Measurements from ENCODE around the gene ESR1. TPM values are rescaled to one million over a fixed set of nuclear protein-coding genes. Genes with fewer than 3 reads are reported as not detected.

ESR1 gene
- total and polyA plus RNA-seq, 9 of the 15 experiments (the other 6 are each of a cell fraction or from before 2014, with no cell fraction given) = 0.03 to 0.27 (median 0.08) TPM; not detected in 1

DNA sequence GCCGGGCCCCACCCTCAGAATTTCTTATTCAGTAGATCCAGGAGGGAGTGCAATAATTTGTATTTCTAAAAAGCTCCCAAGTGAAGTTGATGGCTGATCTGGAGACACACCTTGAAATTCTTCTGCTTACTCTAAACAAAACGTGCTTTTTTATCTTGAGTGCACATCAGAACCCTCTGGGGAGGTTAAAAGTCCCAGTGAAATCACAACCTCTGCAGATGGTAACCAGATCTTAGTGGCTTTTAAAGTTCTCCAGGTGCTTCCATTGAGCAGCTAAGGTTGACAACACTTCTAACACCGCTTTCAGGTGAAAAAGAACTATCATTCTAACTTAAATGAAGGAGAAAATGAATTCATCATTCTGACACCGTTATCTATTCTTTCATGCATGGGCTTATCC is 45.6 kb upstream of the ESR1 start:
- DNase-seq (ENCODE audit: extremely low read depth in 1 of 4, low spot score in 3 of 4) (no peak), FAIRE-seq (no peak), ATAC-seq (no peak)
- Histone ChIP-seq H3K9me1 (ENCODE audit: control insufficient read depth, insufficient read depth, low read length) (no peaks in the 10 kb centered on the region), H3K4me2 (ENCODE audit: insufficient read depth, low read length) (no peak overlapping the region), H3K27ac (ENCODE audit: extremely low read depth, low read depth, low read length) (no peak overlapping the region), H3K9ac (ENCODE audit: insufficient read depth in 1 of 2, low read depth in 2 of 2, low read length in 2 of 2) (no peak overlapping the region), H3K27me3 (ENCODE audit: control insufficient read depth in 2 of 2, insufficient read depth in 2 of 2, low read length in 2 of 2) (no peaks in the 10 kb centered on the region), H3K4me1 (replicated peaks in 1 of 2; ENCODE audit: control insufficient read depth in 2 of 2, insufficient read depth in 2 of 2, low read length in 2 of 2) (no peaks in the 10 kb centered on the region), H4K20me1 (replicated peaks; ENCODE audit: control insufficient read depth, insufficient read depth, low read length) (no peaks in the 10 kb centered on the region), H3K4me3 (no peak overlapping the region), H2AFZ (ENCODE audit: low read depth, low read length) (no peak overlapping the region), H3K36me3 (ENCODE audit: control insufficient read depth, insufficient read depth, low read length) (no peaks in the 10 kb centered on the region), H3K79me2 (ENCODE audit: control insufficient read depth, insufficient read depth, low read length) (no peaks in the 10 kb centered on the region), H3K9me3 (replicated peaks; ENCODE audit: control insufficient read depth, insufficient read depth, low read depth, low read length) (no peaks in the 10 kb centered on the region)
- WGBS (ENCODE audit: insufficient coverage, low coverage, missing lambda C conversion rate) = 2% methylated on average over 4 of the region's 4 CpGs
- intact Hi-C loops (cut with micrococcal nuclease) = no loop called here
- BruUV-seq (replicated peaks) = no TSS peak
- in situ Hi-C loops (cut with MboI) = no loop called here
- TF ChIP-seq DPF2 (IDR thresholded peaks at IDR 0.05) (no peak), SMARCB1 (IDR thresholded peaks at IDR 0.05; ENCODE audit: insufficient read length, low read depth) (no peak), SIN3A (IDR thresholded peaks at IDR 0.05; ENCODE audit: borderline replicate concordance in 2 of 2, control insufficient read depth in 1 of 2, low read depth in 2 of 2, low read length in 2 of 2) (no peak), TEAD2 (tag; IDR thresholded peaks at IDR 0.05) (no peak), KAT7 (CRISPR knock-in tag; IDR thresholded peaks at IDR 0.05; ENCODE audit: borderline replicate concordance) (no peak), PHF21A (IDR thresholded peaks at IDR 0.05; ENCODE audit: borderline replicate concordance, low read depth) (no peak), MTA3 (IDR thresholded peaks at IDR 0.05; ENCODE audit: borderline replicate concordance) (no peak)
- TF ChIP-seq, protein P1, sequence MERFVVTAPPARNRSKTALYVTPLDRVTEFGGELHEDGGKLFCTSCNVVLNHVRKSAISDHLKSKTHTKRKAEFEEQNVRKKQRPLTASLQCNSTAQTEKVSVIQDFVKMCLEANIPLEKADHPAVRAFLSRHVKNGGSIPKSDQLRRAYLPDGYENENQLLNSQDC (CRISPR knock-in tag; IDR thresholded peaks at IDR 0.05) = no peak
- TF ChIP-seq, protein P2, sequence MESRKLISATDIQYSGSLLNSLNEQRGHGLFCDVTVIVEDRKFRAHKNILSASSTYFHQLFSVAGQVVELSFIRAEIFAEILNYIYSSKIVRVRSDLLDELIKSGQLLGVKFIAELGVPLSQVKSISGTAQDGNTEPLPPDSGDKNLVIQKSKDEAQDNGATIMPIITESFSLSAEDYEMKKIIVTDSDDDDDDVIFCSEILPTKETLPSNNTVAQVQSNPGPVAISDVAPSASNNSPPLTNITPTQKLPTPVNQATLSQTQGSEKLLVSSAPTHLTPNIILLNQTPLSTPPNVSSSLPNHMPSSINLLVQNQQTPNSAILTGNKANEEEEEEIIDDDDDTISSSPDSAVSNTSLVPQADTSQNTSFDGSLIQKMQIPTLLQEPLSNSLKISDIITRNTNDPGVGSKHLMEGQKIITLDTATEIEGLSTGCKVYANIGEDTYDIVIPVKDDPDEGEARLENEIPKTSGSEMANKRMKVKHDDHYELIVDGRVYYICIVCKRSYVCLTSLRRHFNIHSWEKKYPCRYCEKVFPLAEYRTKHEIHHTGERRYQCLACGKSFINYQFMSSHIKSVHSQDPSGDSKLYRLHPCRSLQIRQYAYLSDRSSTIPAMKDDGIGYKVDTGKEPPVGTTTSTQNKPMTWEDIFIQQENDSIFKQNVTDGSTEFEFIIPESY (CRISPR knock-in tag; IDR thresholded peaks at IDR 0.05) = no peak
- POLR2A ChIA-PET = no interaction called here
- CTCF ChIA-PET (ENCODE audit: low intra/inter-chr PET ratio) = no interaction called here
